ENCODE data around the gene RNGTT. TPM values are rescaled to one million over a fixed set of nuclear protein-coding genes. Genes with fewer than 3 reads are reported as not detected.

RNGTT gene
- total RNA-seq, 2 donors from 2014 or later = 7.5 to 11.3 TPM

DNA sequence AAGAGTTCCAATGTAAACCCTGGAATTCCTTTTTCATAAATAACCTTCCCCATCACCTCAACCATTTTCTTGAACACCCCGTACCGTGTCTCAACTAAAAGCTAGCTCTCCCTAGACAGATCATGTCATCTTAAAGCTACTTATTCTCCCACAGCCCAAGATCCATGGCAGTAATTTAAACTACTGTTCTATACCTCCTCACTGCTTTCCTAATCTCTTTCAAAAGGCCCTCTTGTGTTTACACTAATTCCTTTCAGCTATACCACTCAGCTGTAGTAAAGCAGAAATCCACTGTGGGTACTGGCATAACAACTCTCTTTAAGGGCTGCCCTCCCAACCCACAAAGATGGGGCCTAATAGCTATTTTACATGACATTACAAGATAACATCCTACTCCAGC lies 67.5 kb downstream of the RNGTT start:
- DNase-seq (ENCODE audit: low spot score) = no peak
- H3K4me3 ChIP-seq = no peak overlapping the region
- no peaks in the 10 kb centered on the region for H3K27me3 ChIP-seq
- no peaks in the 10 kb centered on the region for H3K9me3 ChIP-seq
- TF ChIP-seq, protein P1, sequence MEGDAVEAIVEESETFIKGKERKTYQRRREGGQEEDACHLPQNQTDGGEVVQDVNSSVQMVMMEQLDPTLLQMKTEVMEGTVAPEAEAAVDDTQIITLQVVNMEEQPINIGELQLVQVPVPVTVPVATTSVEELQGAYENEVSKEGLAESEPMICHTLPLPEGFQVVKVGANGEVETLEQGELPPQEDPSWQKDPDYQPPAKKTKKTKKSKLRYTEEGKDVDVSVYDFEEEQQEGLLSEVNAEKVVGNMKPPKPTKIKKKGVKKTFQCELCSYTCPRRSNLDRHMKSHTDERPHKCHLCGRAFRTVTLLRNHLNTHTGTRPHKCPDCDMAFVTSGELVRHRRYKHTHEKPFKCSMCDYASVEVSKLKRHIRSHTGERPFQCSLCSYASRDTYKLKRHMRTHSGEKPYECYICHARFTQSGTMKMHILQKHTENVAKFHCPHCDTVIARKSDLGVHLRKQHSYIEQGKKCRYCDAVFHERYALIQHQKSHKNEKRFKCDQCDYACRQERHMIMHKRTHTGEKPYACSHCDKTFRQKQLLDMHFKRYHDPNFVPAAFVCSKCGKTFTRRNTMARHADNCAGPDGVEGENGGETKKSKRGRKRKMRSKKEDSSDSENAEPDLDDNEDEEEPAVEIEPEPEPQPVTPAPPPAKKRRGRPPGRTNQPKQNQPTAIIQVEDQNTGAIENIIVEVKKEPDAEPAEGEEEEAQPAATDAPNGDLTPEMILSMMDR (IDR thresholded peaks at IDR 0.05) = no peak
- H3K27ac ChIP-seq = no peak overlapping the region
- no peaks in the 10 kb centered on the region for H3K36me3 ChIP-seq
- no peaks in the 10 kb centered on the region for H3K4me1 ChIP-seq

DNA sequence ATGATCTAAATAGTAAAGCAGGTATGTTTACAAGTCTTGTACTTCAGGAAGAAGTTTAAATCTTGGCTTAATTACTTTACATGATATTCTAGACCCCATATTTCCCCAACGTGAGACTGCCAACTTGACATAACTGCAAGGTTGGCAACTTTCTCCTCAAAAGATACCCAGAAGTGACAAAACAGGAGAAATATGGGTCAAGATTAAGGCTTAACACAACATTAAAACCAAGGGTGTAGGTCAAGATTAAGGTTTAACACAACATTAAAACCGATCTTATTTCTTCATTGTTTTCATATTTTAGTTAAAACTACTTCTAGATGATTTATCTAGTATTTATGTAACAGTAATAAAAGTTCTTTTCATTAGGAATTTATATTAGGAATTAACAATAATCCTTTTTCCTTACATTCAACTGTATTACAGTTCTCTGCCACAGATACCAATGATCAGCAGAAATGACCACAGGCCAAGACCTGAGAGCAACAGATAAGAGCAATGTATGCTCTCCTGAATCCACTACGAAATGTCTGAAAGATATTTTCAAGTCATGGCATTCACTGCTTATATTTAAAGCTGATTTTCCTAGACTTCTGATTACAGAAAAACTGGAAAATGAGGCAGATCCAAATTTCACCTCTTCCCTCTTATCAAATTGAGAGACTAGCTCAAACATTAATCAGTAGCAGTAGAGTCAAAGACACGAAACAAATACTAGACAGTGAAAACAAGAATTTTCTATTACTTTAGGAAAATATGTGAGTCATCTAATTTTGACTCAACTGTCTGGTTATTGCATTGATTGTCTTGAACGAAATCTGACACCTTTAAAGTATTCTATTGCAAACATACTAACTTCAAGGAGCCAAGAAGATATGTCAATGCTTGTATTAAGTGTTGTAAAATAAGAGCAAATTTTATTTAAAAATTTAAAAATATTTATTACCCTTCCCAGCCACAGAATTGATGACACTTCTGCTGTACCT lies 72.3 kb downstream of the RNGTT start:
- no peak for DNase-seq (ENCODE audit: low spot score)
- no peak overlapping the region for H3K4me3 ChIP-seq
- TF ChIP-seq, protein P1 (IDR thresholded peaks at IDR 0.05) = no peak
- H3K9me3 ChIP-seq = no peaks in the 10 kb centered on the region
- H3K4me1 ChIP-seq = no peaks in the 10 kb centered on the region
- no peaks in the 10 kb centered on the region for H3K27me3 ChIP-seq
- H3K27ac ChIP-seq = no peak overlapping the region
- H3K36me3 ChIP-seq = no peaks in the 10 kb centered on the region

DNA sequence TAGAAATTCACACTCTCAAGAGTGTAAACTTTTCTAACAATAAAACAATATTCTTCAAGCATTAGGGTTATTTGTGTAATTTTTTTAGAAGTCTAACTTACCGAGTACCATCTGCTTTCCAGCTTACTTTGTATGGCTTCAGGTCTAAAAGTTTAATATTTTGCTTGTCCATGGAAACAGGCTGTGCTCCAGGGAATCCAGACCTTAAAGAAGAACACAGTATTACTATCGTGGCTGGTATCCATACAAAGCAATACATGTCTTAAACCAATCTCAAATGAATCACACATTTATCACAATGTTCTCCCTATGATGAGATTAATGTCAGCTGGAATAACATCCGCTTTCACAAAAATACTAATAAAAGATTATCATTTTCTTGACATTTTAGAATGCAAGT lies 73.0 kb downstream of the RNGTT start:
- Histone ChIP-seq H3K36me3 (no peaks in the 10 kb centered on the region), H3K27me3 (no peaks in the 10 kb centered on the region), H3K4me3 (no peak overlapping the region), H3K27ac (no peak overlapping the region), H3K4me1 (no peaks in the 10 kb centered on the region), H3K9me3 (no peaks in the 10 kb centered on the region)
- no peak for DNase-seq (ENCODE audit: low spot score)
- TF ChIP-seq, protein P1 (IDR thresholded peaks at IDR 0.05) = no peak

DNA sequence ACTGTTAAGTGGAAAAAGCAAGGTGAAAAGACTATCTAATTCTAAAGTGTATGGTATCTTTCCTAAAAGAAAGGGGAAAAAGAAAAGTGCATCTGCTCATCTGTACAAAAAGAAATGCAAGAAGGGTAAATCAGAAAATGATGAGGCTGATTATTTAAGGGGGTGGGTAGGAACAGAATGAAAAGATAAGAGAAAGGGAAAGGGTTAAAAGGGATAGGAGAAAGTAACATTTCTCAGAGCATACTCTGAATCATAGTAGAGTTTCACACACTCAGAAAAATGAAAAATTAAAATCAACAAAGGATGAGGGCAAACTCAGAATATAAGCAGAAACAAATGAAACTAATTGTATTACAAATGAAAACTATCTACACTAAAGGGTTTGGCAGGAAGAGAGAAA lies 79.1 kb downstream of the RNGTT start:
- Histone ChIP-seq H3K27ac (no peak overlapping the region), H3K4me3 (no peak overlapping the region), H3K4me1 (no peaks in the 10 kb centered on the region), H3K36me3 (peaks cover 5% of the 10 kb centered on the region), H3K9me3 (no peaks in the 10 kb centered on the region), H3K27me3 (no peaks in the 10 kb centered on the region)
- TF ChIP-seq, protein P1 (IDR thresholded peaks at IDR 0.05) = no peak
- DNase-seq (ENCODE audit: low spot score) = no peak

DNA sequence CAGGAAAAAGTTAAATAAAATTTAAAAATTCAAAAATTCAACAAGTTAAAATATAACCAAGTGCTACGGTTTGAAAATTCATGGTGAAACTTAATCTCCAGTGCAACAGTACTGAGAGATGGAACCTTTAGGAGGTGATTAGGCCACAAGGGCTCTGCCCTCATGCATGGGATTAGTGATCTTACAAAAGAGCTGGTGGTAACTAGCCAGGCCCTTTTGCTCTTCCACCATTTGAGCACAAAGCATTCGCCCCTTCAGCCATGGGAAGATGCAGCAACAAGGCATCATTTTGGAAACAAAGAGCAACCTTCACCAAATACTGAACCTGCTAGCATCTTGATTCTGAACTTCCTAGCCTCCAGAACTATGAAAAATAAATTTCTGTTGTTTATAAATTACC lies 80.9 kb downstream of the RNGTT start:
- Histone ChIP-seq H3K9me3 (no peaks in the 10 kb centered on the region), H3K27ac (no peak overlapping the region), H3K4me1 (no peaks in the 10 kb centered on the region), H3K4me3 (no peak overlapping the region), H3K27me3 (no peaks in the 10 kb centered on the region), H3K36me3 (peaks cover 5% of the 10 kb centered on the region)
- DNase-seq (ENCODE audit: low spot score) = no peak
- TF ChIP-seq, protein P1 (IDR thresholded peaks at IDR 0.05) = no peak
